Epidermal melanocyte (primary cell): ENCODE measurements around the gene ADAMTS12.
"Not testable (repeated sequence)": the region's sequence is repeated elsewhere in the genome, so short reads cannot be mapped to it uniquely, and the experiment has no call there.

Experiments
- DNase-seq: peaks from one replicate; pipeline ENCODE4 v3.0.0; 2011; ENCODE audit warnings: low spot score; ENCODE audit not compliant: insufficient read length

The ADAMTS12 gene

GRCh38 chr5:33914844-33915243 is 23.1 kb upstream of the ADAMTS12 start:
- DNase-seq: not testable (repeated sequence)

- not testable (repeated sequence) for DNase-seq
These were observed 14.5 kb upstream of the ADAMTS12 start for GRCh38 chr5:33906248-33906647.

GRCh38 chr5:33905381-33905780 is 13.6 kb upstream of the ADAMTS12 start:
- DNase-seq: no peak

- DNase-seq: no peak
These were observed 11.3 kb upstream of the ADAMTS12 start for GRCh38 chr5:33903118-33903517.

- DNase-seq: no peak
These were observed 9.4 kb upstream of the ADAMTS12 start for GRCh38 chr5:33901156-33901555.

GRCh38 chr5:33894566-33894965 is 2.8 kb upstream of the ADAMTS12 start:
- no peak for DNase-seq

- peak; percentile 55 for DNase-seq
These were observed 889 bp upstream of the ADAMTS12 start for GRCh38 chr5:33892620-33893137.

GRCh38 chr5:33891446-33891787 is 373 bp downstream of the ADAMTS12 start:
- no peak for DNase-seq

- no peak for DNase-seq
These were observed 1.4 kb downstream of the ADAMTS12 start for GRCh38 chr5:33890131-33891032.

- no peak for DNase-seq
These were observed 3.2 kb downstream of the ADAMTS12 start for GRCh38 chr5:33888587-33888986.

GRCh38 chr5:33887268-33887667 is 4.5 kb downstream of the ADAMTS12 start:
- DNase-seq: no peak

- no peak for DNase-seq
These were observed 5.5 kb downstream of the ADAMTS12 start for GRCh38 chr5:33886283-33886682.

GRCh38 chr5:33885679-33886078 is 6.1 kb downstream of the ADAMTS12 start:
- no peak for DNase-seq

- DNase-seq: no peak
These were observed 8.3 kb downstream of the ADAMTS12 start for GRCh38 chr5:33883482-33883881.

GRCh38 chr5:33880319-33880718 is 11.5 kb downstream of the ADAMTS12 start:
- no peak for DNase-seq

- DNase-seq: no peak
These were observed 14.3 kb downstream of the ADAMTS12 start for GRCh38 chr5:33877449-33877848.

GRCh38 chr5:33867241-33867640 is 24.5 kb downstream of the ADAMTS12 start:
- no peak for DNase-seq

- not testable (repeated sequence) for DNase-seq
These were observed 32.6 kb downstream of the ADAMTS12 start for GRCh38 chr5:33859177-33859576.

GRCh38 chr5:33857037-33857436 is 34.8 kb downstream of the ADAMTS12 start:
- no peak for DNase-seq

- DNase-seq: no peak
These were observed 36.4 kb downstream of the ADAMTS12 start for GRCh38 chr5:33855396-33855795.

- no peak for DNase-seq
These were observed 37.0 kb downstream of the ADAMTS12 start for GRCh38 chr5:33854733-33855151.

- DNase-seq: no peak
These were observed 39.0 kb downstream of the ADAMTS12 start for GRCh38 chr5:33852837-33853236.

GRCh38 chr5:33852319-33852718 is 39.5 kb downstream of the ADAMTS12 start:
- no peak for DNase-seq
